Panc1 (cell line): ENCODE measurements around the gene REEP2. TPM values are rescaled to one million over a fixed set of nuclear protein-coding genes. Genes with fewer than 3 reads are reported as not detected.

Experiments used
- ATAC-seq: fragments of 200-7000 bp; cut with Tn5 transposase; 2 replicates; pipeline ENCODE4 v1.9.1; 2020; ENCODE audit warnings: mild to moderate bottlenecking, moderate library complexity
- BruUV-seq: library from RNA; stranded (reverse); fragments of 400-500 nt; replicated peaks from 2 replicates; lab custom pipeline; 2021; lab: Mats Ljungman, UMichigan
- CTCF ChIA-PET: fragments of 300-600 bp; sonication (Branson Sonifier 250); formaldehyde crosslinking; loops from one replicate; lab custom pipeline; 2022; ENCODE audit warnings: antibody characterized with exemption; lab: Charles Lee
- POLR2A ChIA-PET: fragments of 300-600 bp; sonication (Branson Sonifier 250); formaldehyde crosslinking; loops from one replicate; lab custom pipeline; 2022; ENCODE audit warnings: antibody characterized with exemption; lab: Charles Lee
- DNase-seq: peaks from one replicate; pipeline ENCODE4 v3.0.0-alpha.2; 2010; ENCODE audit warnings: low read depth, low spot score
- H3K27ac ChIP-seq: 2 replicates; pipeline ENCODE4 v1.5.1; 2011; ENCODE audit warnings: mild to moderate bottlenecking, low read length, inconsistent platforms
- H3K27me3 ChIP-seq: fragments of 200-500 bp; sonication (Bioruptor generic); 2 replicates; pipeline ENCODE4 v1.6.0; 2014; ENCODE audit warnings: low read length, inconsistent platforms; ENCODE audit not compliant: control insufficient read depth, insufficient read depth
- H3K36me3 ChIP-seq: fragments of 200-500 bp; sonication (Bioruptor generic); 2 replicates; pipeline ENCODE4 v1.5.1; 2014; ENCODE audit warnings: inconsistent platforms, mild to moderate bottlenecking, low read length, moderate library complexity; ENCODE audit not compliant: control insufficient read depth, insufficient read depth
- H3K4me1 ChIP-seq: 2 replicates; pipeline ENCODE4 v1.5.1; 2011; ENCODE audit warnings: inconsistent platforms, mild to moderate bottlenecking, low read length, moderate library complexity; ENCODE audit not compliant: control insufficient read depth, insufficient read depth
- H3K4me3 ChIP-seq, 2 experiments: 2 replicates each; pipeline ENCODE4 v1.5.1; 2011 to 2012; ENCODE audit warnings: low read depth in 2 of 2, low read length in 2 of 2, mild to moderate bottlenecking in 2 of 2, inconsistent platforms in 1 of 2, moderate library complexity in 1 of 2
- H3K9me3 ChIP-seq: fragments of 200-500 bp; sonication (Bioruptor generic); 2 replicates; pipeline ENCODE4 v1.5.1; 2014; ENCODE audit warnings: low read depth, mild to moderate bottlenecking, inconsistent platforms, low read length, moderate library complexity; ENCODE audit not compliant: control insufficient read depth, insufficient read depth
- POLR2AphosphoS5 ChIP-seq: IDR thresholded peaks from 2 replicates; pipeline ENCODE4 v1.6.1; 2012; ENCODE audit warnings: mild to moderate bottlenecking, low read depth, low read length, moderate library complexity
- REST ChIP-seq, 2 experiments: IDR thresholded peaks; 2 replicates each; pipeline ENCODE4 v1.6.1; 2011 to 2012; ENCODE audit warnings: low read depth in 2 of 2, control low read depth in 1 of 2, low read length in 1 of 2, mild to moderate bottlenecking in 1 of 2, moderate library complexity in 1 of 2; ENCODE audit not compliant: insufficient read depth in 1 of 2
- SIN3A ChIP-seq: IDR thresholded peaks from 2 replicates; pipeline ENCODE4 v1.6.1; 2012; ENCODE audit warnings: low read depth, mild to moderate bottlenecking, low read length, moderate library complexity, borderline replicate concordance; ENCODE audit not compliant: insufficient read depth
- TCF7L2 ChIP-seq: IDR thresholded peaks from 2 replicates; pipeline ENCODE4 v1.6.1; 2011; ENCODE audit warnings: mild to moderate bottlenecking, low read depth, low read length, inconsistent platforms
- in situ Hi-C: cut with HindIII; loops from 2 replicates; pipeline ENCODE4 v1.10.0; 2016; ENCODE audit warnings: low sequenced_read_pairs, low pct_unique_long_range_greater_than_20kb
- intact Hi-C: fragments of 100-400 bp; cut with micrococcal nuclease; formaldehyde crosslinking; loops from one replicate; pipeline ENCODE4 v1.10.0; 2022; ENCODE audit not compliant: unreplicated experiment
- total RNA-seq: library from RNA; stranded (reverse); gene quantifications from one replicate; pipeline ENCODE4 v1.2.1, GENCODE V29; 2021; ENCODE audit not compliant: unreplicated experiment
- TF ChIP-seq, protein P1 (sequence below): fragments of 450-650 bp; IDR thresholded peaks from 2 replicates; pipeline ENCODE4 v1.5.1; 2017; ENCODE audit warnings: mild to moderate bottlenecking

REEP2 gene
- total RNA-seq, 1 experiment from 2014 or later = 6.5 TPM

GRCh38 chr5:138469540-138470321 lies 30.9 kb downstream of the REEP2 start:
- in situ Hi-C loops = no loop called here
- intact Hi-C loops = no loop called here
- Histone ChIP-seq H3K9me3 (no peaks in the 10 kb centered on the region), H3K4me3 (no peak overlapping the region), H3K36me3 (no peaks in the 10 kb centered on the region), H3K4me1 (no peaks in the 10 kb centered on the region), H3K27ac (no peak overlapping the region), H3K27me3 (no peaks in the 10 kb centered on the region)
- BruUV-seq = no TSS peak
- ChIA-PET POLR2A (no interaction called here), CTCF (no interaction called here)
- DNase-seq = no peak
- no peak for TF ChIP-seq REST (IDR thresholded peaks at IDR 0.05; ENCODE audit: insufficient read depth in 1 of 2, low read depth in 2 of 2, low read length in 1 of 2)
- TF ChIP-seq SIN3A = no peak
- no peak for TF ChIP-seq TCF7L2
- TF ChIP-seq, protein P1, sequence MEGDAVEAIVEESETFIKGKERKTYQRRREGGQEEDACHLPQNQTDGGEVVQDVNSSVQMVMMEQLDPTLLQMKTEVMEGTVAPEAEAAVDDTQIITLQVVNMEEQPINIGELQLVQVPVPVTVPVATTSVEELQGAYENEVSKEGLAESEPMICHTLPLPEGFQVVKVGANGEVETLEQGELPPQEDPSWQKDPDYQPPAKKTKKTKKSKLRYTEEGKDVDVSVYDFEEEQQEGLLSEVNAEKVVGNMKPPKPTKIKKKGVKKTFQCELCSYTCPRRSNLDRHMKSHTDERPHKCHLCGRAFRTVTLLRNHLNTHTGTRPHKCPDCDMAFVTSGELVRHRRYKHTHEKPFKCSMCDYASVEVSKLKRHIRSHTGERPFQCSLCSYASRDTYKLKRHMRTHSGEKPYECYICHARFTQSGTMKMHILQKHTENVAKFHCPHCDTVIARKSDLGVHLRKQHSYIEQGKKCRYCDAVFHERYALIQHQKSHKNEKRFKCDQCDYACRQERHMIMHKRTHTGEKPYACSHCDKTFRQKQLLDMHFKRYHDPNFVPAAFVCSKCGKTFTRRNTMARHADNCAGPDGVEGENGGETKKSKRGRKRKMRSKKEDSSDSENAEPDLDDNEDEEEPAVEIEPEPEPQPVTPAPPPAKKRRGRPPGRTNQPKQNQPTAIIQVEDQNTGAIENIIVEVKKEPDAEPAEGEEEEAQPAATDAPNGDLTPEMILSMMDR = no peak
- TF ChIP-seq POLR2AphosphoS5 = no peak
- no peak for ATAC-seq

GRCh38 chr5:138470322-138471051 lies 31.6 kb downstream of the REEP2 start:
- H3K36me3 ChIP-seq = no peaks in the 10 kb centered on the region
- ChIA-PET POLR2A (interaction anchor here (0.5 kb wide), 1 partner anchor 99 kb away, joined by 4 read pairs; no protein-coding TSS in a partner anchor), CTCF (no interaction called here)
- in situ Hi-C loops (no loop called here), intact Hi-C loops (no loop called here)
- DNase-seq (no peak), ATAC-seq (no peak)
- TF ChIP-seq POLR2AphosphoS5 (peak; percentile 38; the same call in 1 of the 2 replicates), TCF7L2 (no peak)
- no TSS peak for BruUV-seq
- H3K4me3 ChIP-seq = no peak overlapping the region
- no peak overlapping the region for H3K27ac ChIP-seq
- no peaks in the 10 kb centered on the region for H3K27me3 ChIP-seq
- H3K9me3 ChIP-seq = no peaks in the 10 kb centered on the region
- no peaks in the 10 kb centered on the region for H3K4me1 ChIP-seq
